GM12864 (cell line): ENCODE measurements around the gene SH3TC2.

Source experiments
- DNase-seq: peaks from one replicate; pipeline ENCODE4 v3.0.0-alpha.2; 2011; ENCODE audit warnings: low read depth
- H3K4me3 ChIP-seq: 2 replicates; pipeline ENCODE4 v1.5.1; 2011; ENCODE audit warnings: mild to moderate bottlenecking, low read depth, low read length, control low read depth
- CTCF ChIP-seq: IDR thresholded peaks from 2 replicates; pipeline ENCODE4 v1.5.1; 2011; ENCODE audit warnings: low read depth, mild to moderate bottlenecking, moderate library complexity, low read length, control low read depth, inconsistent platforms; ENCODE audit errors: missing control alignments

Gene SH3TC2

GRCh38 chr5:149047462-149047861 is 15.4 kb downstream of the SH3TC2 start:
- no peak for DNase-seq
- no peak for TF ChIP-seq CTCF
- no peak overlapping the region for H3K4me3 ChIP-seq

- TF ChIP-seq CTCF = no peak
- no peak for DNase-seq
Measured at GRCh38 chr5:149046196-149046829, 16.5 kb downstream of the SH3TC2 start.

GRCh38 chr5:149045089-149045460 is 17.8 kb downstream of the SH3TC2 start:
- no peak for DNase-seq

More at GRCh38 chr5:149046196-149046829, 16.5 kb downstream of the SH3TC2 start:
- H3K4me3 ChIP-seq = no peak overlapping the region

GRCh38 chr5:149044453-149045088 is 18.3 kb downstream of the SH3TC2 start:
- no peak for TF ChIP-seq CTCF
- H3K4me3 ChIP-seq = no peak overlapping the region
- DNase-seq = no peak

More at GRCh38 chr5:149045089-149045460, 17.8 kb downstream of the SH3TC2 start:
- no peak for TF ChIP-seq CTCF
- H3K4me3 ChIP-seq = no peak overlapping the region

GRCh38 chr5:149043641-149044040 is 19.2 kb downstream of the SH3TC2 start:
- no peak overlapping the region for H3K4me3 ChIP-seq
- DNase-seq = no peak
- no peak for TF ChIP-seq CTCF

GRCh38 chr5:149042865-149043264 is 20.0 kb downstream of the SH3TC2 start:
- TF ChIP-seq CTCF = no peak
- no peak overlapping the region for H3K4me3 ChIP-seq
- no peak for DNase-seq

- no peak for DNase-seq
- no peak overlapping the region for H3K4me3 ChIP-seq
- no peak for TF ChIP-seq CTCF
Measured at GRCh38 chr5:149041242-149041641, 21.6 kb downstream of the SH3TC2 start.
